ENCODE data around the gene ADGRB2.

The ADGRB2 gene

DNA sequence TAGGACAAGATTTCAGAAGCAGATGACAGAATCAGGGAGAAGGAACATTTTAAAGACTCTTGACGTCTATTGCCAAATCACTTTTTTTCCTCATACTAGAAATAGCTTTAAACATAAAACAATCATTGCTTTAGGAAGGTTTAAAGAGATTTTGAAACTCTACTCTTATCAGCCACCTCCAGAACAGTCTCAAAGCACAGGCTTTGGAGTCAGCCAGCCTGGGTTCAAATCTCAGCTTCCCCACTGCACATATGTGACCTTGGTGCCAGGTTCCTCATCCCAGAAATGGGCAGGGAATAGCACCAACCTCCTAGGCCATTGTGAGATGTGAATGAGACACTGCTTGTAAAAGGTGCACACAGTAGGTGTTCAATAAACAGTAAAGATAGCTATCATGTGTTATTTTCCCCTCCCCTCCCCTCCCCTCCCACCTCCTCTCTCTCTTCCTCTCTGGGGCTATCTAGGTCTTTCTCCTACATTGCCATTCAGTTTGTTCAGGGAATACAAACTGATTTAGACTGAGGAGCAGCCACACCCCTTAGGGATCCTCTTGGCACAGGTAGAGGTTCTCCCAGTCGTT, 31.0 kb upstream of the ADGRB2 start:
- in situ Hi-C loops (cut with MboI; ENCODE audit: low sequenced_read_pairs), result no loop called here

DNA sequence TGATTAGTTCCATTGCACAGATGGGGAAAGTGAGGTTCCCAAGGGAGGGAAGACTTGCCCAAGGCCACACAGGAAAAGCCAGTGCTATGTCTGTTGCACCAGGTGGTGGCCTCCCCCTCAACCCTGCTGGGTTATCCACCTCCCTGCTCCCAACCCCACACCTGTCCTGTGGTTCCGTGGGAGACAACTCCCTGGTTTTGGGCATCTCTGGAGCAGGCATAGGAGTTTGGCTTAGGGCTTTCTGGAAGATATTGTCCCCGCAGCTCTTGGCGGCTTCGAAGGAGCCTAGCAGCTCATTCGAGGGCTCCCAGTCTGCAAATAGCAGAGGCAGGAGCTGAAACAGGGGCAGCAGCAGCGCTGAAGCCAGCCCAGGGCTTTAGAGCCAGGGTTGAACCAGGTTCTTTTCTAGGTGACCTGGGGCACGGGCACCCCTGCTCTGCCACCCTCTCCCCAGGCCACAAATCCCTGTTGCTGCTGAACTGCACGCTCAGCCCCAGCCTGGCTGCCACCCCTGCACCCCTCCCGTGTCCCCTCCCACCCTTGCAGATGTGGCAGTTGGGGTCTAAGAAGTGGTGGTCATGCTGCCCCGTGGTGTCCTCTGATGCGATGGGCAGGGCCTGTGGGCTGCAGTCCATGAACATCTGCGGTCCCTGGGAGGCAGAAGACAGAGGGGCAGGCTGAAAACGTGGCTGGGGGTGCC, 29.6 kb upstream of the ADGRB2 start:
- in situ Hi-C loops (cut with MboI; ENCODE audit: low sequenced_read_pairs), result no loop called here

GRCh38 chr1:31793086-31793485, 28.9 kb upstream of the ADGRB2 start:
- in situ Hi-C loops (cut with MboI; ENCODE audit: low sequenced_read_pairs), result no loop called here

DNA sequence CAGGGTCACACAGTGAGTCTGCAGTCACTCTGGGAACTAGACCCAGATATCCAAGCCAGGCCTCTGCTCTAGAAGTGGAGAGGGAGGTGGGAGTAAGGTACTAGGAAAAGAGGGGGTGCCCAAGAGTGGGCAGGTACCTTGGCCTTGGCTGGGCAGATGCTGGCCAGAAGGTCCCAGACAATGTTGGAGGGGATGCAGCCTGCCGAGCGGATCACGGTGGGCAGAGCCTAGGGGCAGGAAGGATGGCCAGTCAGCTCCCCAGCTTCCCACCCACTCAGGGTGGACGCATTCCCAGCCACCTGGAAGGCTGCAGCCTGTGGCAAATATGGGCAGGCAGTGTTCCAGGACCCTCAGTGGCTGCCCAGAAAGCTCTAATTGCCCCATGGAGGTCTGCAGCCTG, 28.4 kb upstream of the ADGRB2 start:
- in situ Hi-C loops (cut with MboI; ENCODE audit: low sequenced_read_pairs), result no loop called here

- in situ Hi-C loops (cut with MboI; ENCODE audit: low sequenced_read_pairs), result no loop called here
These were observed 28.0 kb upstream of the ADGRB2 start for GRCh38 chr1:31792116-31792515.

DNA sequence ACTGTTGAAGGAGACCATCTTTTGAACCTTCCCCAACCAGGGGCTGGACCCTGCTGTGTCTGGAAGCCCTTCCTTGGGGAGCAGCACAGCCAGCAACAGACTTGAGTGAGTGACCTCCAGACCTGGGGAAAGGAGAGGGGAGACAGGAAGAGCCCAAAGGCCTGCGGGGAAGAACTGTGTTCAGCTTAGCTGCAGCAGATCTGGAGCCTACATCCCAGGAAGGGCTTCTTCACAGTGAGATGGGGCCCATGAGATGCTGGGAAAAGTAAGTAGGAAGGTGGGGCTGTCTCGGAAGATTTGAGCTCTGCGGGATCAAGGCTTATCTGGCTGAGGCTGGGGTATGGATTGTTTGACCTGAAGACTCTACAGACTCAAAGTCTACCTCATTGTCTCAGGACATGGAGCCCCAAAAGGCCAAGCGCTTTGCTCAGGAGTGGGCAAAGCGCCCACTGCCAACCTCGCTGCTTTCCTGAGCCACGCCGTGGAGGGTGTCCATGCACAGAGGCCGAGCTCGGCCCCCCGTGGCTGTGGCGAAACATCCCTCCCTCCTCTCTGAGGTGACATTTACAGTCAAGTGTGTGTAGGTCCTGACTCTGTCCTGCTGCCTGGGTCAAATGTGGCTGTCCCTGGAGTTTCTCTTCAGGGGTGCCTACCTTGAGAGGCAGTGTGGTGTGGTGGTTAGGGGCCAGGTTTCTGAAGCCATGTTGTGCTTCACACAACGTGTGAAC, 27.2 kb upstream of the ADGRB2 start:
- in situ Hi-C loops (cut with MboI; ENCODE audit: low sequenced_read_pairs), result no loop called here

GRCh38 chr1:31790641-31791091, 26.5 kb upstream of the ADGRB2 start:
- in situ Hi-C loops (cut with MboI; ENCODE audit: low sequenced_read_pairs), result no loop called here

GRCh38 chr1:31790140-31790539, 26.0 kb upstream of the ADGRB2 start:
- in situ Hi-C loops (cut with MboI; ENCODE audit: low sequenced_read_pairs), result no loop called here

GRCh38 chr1:31789259-31790065, 25.3 kb upstream of the ADGRB2 start:
- in situ Hi-C loops (cut with MboI; ENCODE audit: low sequenced_read_pairs), result no loop called here

- in situ Hi-C loops (cut with MboI; ENCODE audit: low sequenced_read_pairs), result no loop called here
These were observed 24.7 kb upstream of the ADGRB2 start for GRCh38 chr1:31788825-31789256.

- in situ Hi-C loops (cut with MboI; ENCODE audit: low sequenced_read_pairs), result no loop called here
These were observed 24.1 kb upstream of the ADGRB2 start for GRCh38 chr1:31788138-31788824.

- in situ Hi-C loops (cut with MboI; ENCODE audit: low sequenced_read_pairs), result no loop called here
These were observed 23.6 kb upstream of the ADGRB2 start for GRCh38 chr1:31787786-31788137.

DNA sequence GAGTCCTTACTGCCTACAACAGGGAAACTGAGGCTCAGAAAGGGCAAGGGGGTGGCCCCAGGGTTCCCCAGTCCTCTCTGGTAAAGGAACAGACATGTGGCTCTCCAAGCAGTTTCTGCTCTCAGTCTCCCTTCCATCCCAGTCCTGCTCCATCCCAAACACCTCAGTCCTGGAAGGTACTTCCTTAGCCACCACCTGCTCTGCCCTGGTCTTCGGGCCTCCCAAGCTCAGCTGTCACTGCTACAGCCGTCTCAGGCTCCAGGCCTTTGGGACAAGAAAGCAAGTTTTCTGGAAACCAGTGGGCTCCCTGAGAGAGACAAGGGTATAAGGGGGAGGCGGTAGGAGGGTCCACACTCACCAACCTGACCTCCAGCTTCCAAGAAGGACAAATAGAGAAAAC, 23.1 kb upstream of the ADGRB2 start:
- in situ Hi-C loops (cut with MboI; ENCODE audit: low sequenced_read_pairs), result no loop called here

GRCh38 chr1:31786366-31787060, 22.4 kb upstream of the ADGRB2 start:
- in situ Hi-C loops (cut with MboI; ENCODE audit: low sequenced_read_pairs), result no loop called here

- in situ Hi-C loops (cut with MboI; ENCODE audit: low sequenced_read_pairs), result no loop called here
These were observed 21.8 kb upstream of the ADGRB2 start for GRCh38 chr1:31785947-31786290.

- in situ Hi-C loops (cut with MboI; ENCODE audit: low sequenced_read_pairs), result no loop called here
These were observed 21.1 kb upstream of the ADGRB2 start for GRCh38 chr1:31785020-31785946.

- in situ Hi-C loops (cut with MboI; ENCODE audit: low sequenced_read_pairs), result no loop called here
These were observed 20.3 kb upstream of the ADGRB2 start for GRCh38 chr1:31784356-31785019.

GRCh38 chr1:31783846-31784245, 19.7 kb upstream of the ADGRB2 start:
- in situ Hi-C loops (cut with MboI; ENCODE audit: low sequenced_read_pairs), result no loop called here
